K562 (cell line): ENCODE results near the gene ADAMTS2. TPM values are rescaled to one million over a fixed set of nuclear protein-coding genes. Genes with fewer than 3 reads are reported as not detected.

Source experiments
- ATAC-seq: fragments of 200-7000 bp; cut with Tn5 transposase; 3 replicates; pipeline ENCODE4 v1.9.1; 2020; ENCODE audit warnings: moderate library complexity
- BruUV-seq: library from RNA; stranded (reverse); fragments of 400-500 nt; replicated peaks from 2 replicates; lab custom pipeline; 2021; lab: Mats Ljungman, UMichigan
- CTCF ChIA-PET: fragments of 300-600 bp; formaldehyde crosslinking; extraction: SDS; loops from one replicate; lab custom pipeline; 2021; ENCODE audit warnings: low intra/inter-chr PET ratio; lab: Yijun Ruan, JAX
- POLR2A ChIA-PET: fragments of 300-600, 350-650 bp; sonication (Branson Sonifier 250); formaldehyde crosslinking; extraction: SDS; loops from one replicate; lab custom pipeline; 2021; ENCODE audit warnings: antibody characterized with exemption, inconsistent platforms; lab: Yijun Ruan, JAX
- DNase-seq, 4 experiments: peaks; one replicate each; pipeline versions ENCODE4 v3.0.0 to v3.0.0-alpha.2; 2011 to 2018; ENCODE audit warnings: low spot score in 3 of 4, mixed read lengths in 3 of 4; ENCODE audit errors: extremely low read depth in 1 of 4
- FAIRE-seq: peaks from 2 replicates; lab custom pipeline; 2011; peaks lifted over from hg19 to GRCh38; lab: Jason Lieb, UNC
- H2AFZ ChIP-seq: 2 replicates; pipeline ENCODE4 v1.6.0; 2011; ENCODE audit warnings: low read depth, low read length, control low read depth, inconsistent platforms
- H3K27ac ChIP-seq: fragments of 200-600 bp; 3 replicates; pipeline ENCODE4 v1.8.0; 2011; ENCODE audit warnings: low read depth, mild to moderate bottlenecking, control low read depth, inconsistent platforms, low read length, moderate library complexity, mixed read lengths; ENCODE audit errors: extremely low read depth
- H3K27me3 ChIP-seq, 2 experiments: fragments of 300-600 bp in 1 of 2; 2 replicates in 1 of 2; 3 replicates in 1 of 2; pipeline versions ENCODE4 v1.6.0 to v1.8.0; 2011; ENCODE audit warnings: inconsistent platforms in 2 of 2, low read length in 2 of 2, mild to moderate bottlenecking in 1 of 2, mixed read lengths in 1 of 2, moderate library complexity in 1 of 2; ENCODE audit not compliant: control insufficient read depth in 2 of 2, insufficient read depth in 2 of 2
- H3K36me3 ChIP-seq: fragments of 300-600 bp; 3 replicates; pipeline ENCODE4 v1.8.0; 2011; ENCODE audit warnings: mild to moderate bottlenecking, low read length, inconsistent platforms; ENCODE audit not compliant: control insufficient read depth, insufficient read depth
- H3K4me1 ChIP-seq, 2 experiments: fragments of 200-600 bp in 1 of 2; replicated peaks in 1 of 2; 2 replicates in 1 of 2; 3 replicates in 1 of 2; pipeline versions ENCODE4 v1.5.1 to v1.8.0; 2011; ENCODE audit warnings: inconsistent platforms in 2 of 2, low read length in 2 of 2, mild to moderate bottlenecking in 1 of 2, mixed read lengths in 1 of 2, moderate library complexity in 1 of 2; ENCODE audit not compliant: control insufficient read depth in 2 of 2, insufficient read depth in 2 of 2
- H3K4me2 ChIP-seq: 2 replicates; pipeline ENCODE4 v1.6.1; 2011; ENCODE audit warnings: low read length, control low read depth, inconsistent platforms, mixed read lengths; ENCODE audit not compliant: insufficient read depth
- H3K4me3 ChIP-seq: fragments of 200-600 bp; sonication (generic), shearing (Covaris generic); 2 replicates; pipeline ENCODE4 v1.5.1; 2016; ENCODE audit warnings: control low read depth, inconsistent platforms
- H3K79me2 ChIP-seq: fragments of 200-600 bp; 3 replicates; pipeline ENCODE4 v1.8.0; 2011; ENCODE audit warnings: low read length, inconsistent platforms; ENCODE audit not compliant: control insufficient read depth, insufficient read depth
- H3K9ac ChIP-seq, 2 experiments: 2 replicates each; pipeline versions ENCODE4 v1.6.0 to v1.6.1; 2011; ENCODE audit warnings: low read depth in 2 of 2, low read length in 2 of 2, control low read depth in 1 of 2, inconsistent platforms in 1 of 2, mild to moderate bottlenecking in 1 of 2, mixed read lengths in 1 of 2; ENCODE audit not compliant: insufficient read depth in 1 of 2
- H3K9me1 ChIP-seq: one replicate; pipeline ENCODE4 v1.6.0; 2011; ENCODE audit warnings: inconsistent platforms, mild to moderate bottlenecking, low read length, moderate library complexity; ENCODE audit not compliant: control insufficient read depth, insufficient read depth
- H3K9me3 ChIP-seq: replicated peaks from 2 replicates; pipeline ENCODE4 v1.5.1; 2011; ENCODE audit warnings: low read depth, low read length, inconsistent platforms; ENCODE audit not compliant: control insufficient read depth, insufficient read depth
- H4K20me1 ChIP-seq: replicated peaks from 2 replicates; pipeline ENCODE4 v1.6.1; 2011; ENCODE audit warnings: low read length, inconsistent platforms, mixed read lengths; ENCODE audit not compliant: control insufficient read depth, insufficient read depth
- ARID1B ChIP-seq: fragments of 450-650 bp; IDR thresholded peaks from 2 replicates; pipeline ENCODE4 v1.6.1; 2016; ENCODE audit warnings: antibody characterized with exemption, mild to moderate bottlenecking, inconsistent platforms
- FOXP4 ChIP-seq: sonication (generic); formaldehyde crosslinking; IDR thresholded peaks from 2 replicates; pipeline ENCODE4 v1.8.0; 2022; ENCODE audit warnings: mild to moderate bottlenecking, missing genetic modification reagents, borderline replicate concordance
- KLF1 ChIP-seq: fragments of 450-650 bp; IDR thresholded peaks from 2 replicates; pipeline ENCODE4 v1.6.1; 2016; ENCODE audit warnings: missing genetic modification characterization, missing compliant biosample characterization
- KLF10 ChIP-seq: fragments of 250-450 bp; sonication (Bioruptor Pico); IDR thresholded peaks from 2 replicates; pipeline ENCODE4 v1.6.1; 2021; ENCODE audit warnings: matching md5 sums
- MCM3 ChIP-seq: fragments of 450-650 bp; IDR thresholded peaks from 2 replicates; pipeline ENCODE4 v1.6.1; 2016
- RCOR1 ChIP-seq, 2 experiments: IDR thresholded peaks; 2 replicates each; pipeline ENCODE4 v1.6.1; 2012; ENCODE audit warnings: low read depth in 2 of 2, low read length in 2 of 2, borderline replicate concordance in 1 of 2, improper control_type of control experiment in 1 of 2
- RFX7 ChIP-seq: fragments of 250-450 bp; sonication (Bioruptor Pico); IDR thresholded peaks from 2 replicates; pipeline ENCODE4 v1.5.1; 2021; ENCODE audit warnings: mild to moderate bottlenecking
- SAFB ChIP-seq: fragments of 200-400 bp; formaldehyde crosslinking; IDR thresholded peaks from 2 replicates; pipeline ENCODE4 v1.6.1; 2017; ENCODE audit warnings: low read depth, low read length, borderline replicate concordance
- SPI1 ChIP-seq: IDR thresholded peaks from 2 replicates; pipeline ENCODE4 v1.6.1; 2011; ENCODE audit warnings: low read depth, low read length, control low read depth, borderline replicate concordance
- TCFL5 ChIP-seq: fragments of 250-450 bp; sonication (Bioruptor Pico); conservative IDR thresholded peaks from 2 replicates; pipeline ENCODE4 v1.6.1; 2021; ENCODE audit warnings: mild to moderate bottlenecking, moderate library complexity, matching md5 sums
- TEAD4 ChIP-seq, 2 experiments: sonication (generic) in 1 of 2; formaldehyde crosslinking in 1 of 2; IDR thresholded peaks; 2 replicates each; pipeline versions ENCODE4 v1.6.1 to v1.8.0; 2012 to 2022; ENCODE audit warnings: borderline replicate concordance in 1 of 2, inconsistent platforms in 1 of 2, low read length in 1 of 2, mild to moderate bottlenecking in 1 of 2, missing genetic modification reagents in 1 of 2
- USF2 ChIP-seq: sonication (generic); formaldehyde crosslinking; IDR thresholded peaks from 2 replicates; pipeline ENCODE4 v1.5.0; 2020; ENCODE audit warnings: missing genetic modification reagents
- ZFP91 ChIP-seq: sonication (generic); formaldehyde crosslinking; IDR thresholded peaks from 2 replicates; pipeline ENCODE4 v1.8.0; 2022; ENCODE audit warnings: mild to moderate bottlenecking, missing genetic modification reagents
- ZNF146 ChIP-seq: IDR thresholded peaks from one replicate; pipeline ENCODE4 v1.6.1; 2018; ENCODE audit warnings: missing compliant biosample characterization; ENCODE audit not compliant: unreplicated experiment
- ZNF586 ChIP-seq: fragments of 450-650 bp; formaldehyde crosslinking; conservative IDR thresholded peaks from 2 replicates; pipeline ENCODE4 v1.4.0; 2020; ENCODE audit warnings: mild to moderate bottlenecking, moderate library complexity
- ZNF644 ChIP-seq: fragments of 200-800 bp; sonication (Bioruptor generic); IDR thresholded peaks from 2 replicates; pipeline ENCODE4 v1.6.1; 2016; ENCODE audit warnings: low read depth, missing genetic modification characterization, missing compliant biosample characterization
- ZNF668 ChIP-seq: fragments of 250-450 bp; sonication (Bioruptor Pico); IDR thresholded peaks from 2 replicates; pipeline ENCODE4 v1.8.0; 2022; ENCODE audit warnings: mild to moderate bottlenecking, inconsistent platforms
- ZNF717 ChIP-seq: fragments of 250-450 bp; sonication (Bioruptor Pico); IDR thresholded peaks from 2 replicates; pipeline ENCODE4 v1.5.0; 2021
- ZNF830 ChIP-seq: fragments of 250-450 bp; sonication (Bioruptor Pico); IDR thresholded peaks from 2 replicates; pipeline ENCODE4 v1.5.0; 2021; ENCODE audit warnings: mild to moderate bottlenecking
- ZSCAN32 ChIP-seq: fragments of 450-650 bp; formaldehyde crosslinking; IDR thresholded peaks from 2 replicates; pipeline ENCODE4 v1.4.0; 2020; ENCODE audit warnings: mild to moderate bottlenecking, moderate library complexity
- WGBS: fragments of 100-300 bp; shearing (Covaris generic); methylation state at CpG from one replicate; pipeline ENCODE4 v1.1.6; 2016; ENCODE audit warnings: low coverage, mixed read lengths; ENCODE audit not compliant: insufficient coverage; ENCODE audit errors: missing lambda C conversion rate; 5-methylcytosine and 5-hydroxymethylcytosine counted together
- in situ Hi-C: fragments of 300-500 bp; cut with MboI; formaldehyde crosslinking; loops from 4 replicates; pipeline ENCODE4 v1.15.0; 2018; ENCODE audit warnings: inconsistent platforms, mixed read lengths
- intact Hi-C: fragments of 100-400 bp; cut with micrococcal nuclease; formaldehyde crosslinking; loops from 2 replicates; pipeline ENCODE4 v1.14.2; 2022
- polyA plus RNA-seq, 8 experiments: library from polyadenylated mRNA; depleted of rRNA in 4 of 8; stranded (reverse) in 5 of 8; unstranded in 3 of 8; fragments of >200 nt; fragmentation: Nextera tagmentation in 2 of 8; fragmentation: Illumina TruSeq in 1 of 8; extraction: Ambion mirVana in 2 of 8; extraction: Trizol in 1 of 8; gene quantifications; 2 replicates each; pipeline versions ENCODE4 v1.2.1 to v1.2.3, GENCODE V29; 2011 to 2014; ENCODE audit warnings: inconsistent platforms in 1 of 8, missing spikeins in 1 of 8
- total RNA-seq, 7 experiments: library from RNA; depleted of rRNA in 6 of 7; stranded (reverse); fragments of >200 nt in 6 of 7; fragmentation: Illumina TruSeq in 2 of 7; extraction: Trizol in 2 of 7; gene quantifications; 2 replicates each; pipeline versions ENCODE4 v1.2.1 to v1.2.3, GENCODE V29; 2011 to 2021; ENCODE audit warnings: low replicate concordance in 1 of 7

ADAMTS2 gene
- total and polyA plus RNA-seq, 9 of the 15 experiments (the other 6 are each of a cell fraction or from before 2014, with no cell fraction given): not detected

GRCh38 chr5:179227229-179227579 is 118.1 kb downstream of the ADAMTS2 start (continued):
- TF ChIP-seq ZFP91 (CRISPR knock-in tag) (no peak), RFX7 (CRISPR knock-in tag) (no peak), ZNF717 (CRISPR knock-in tag) (no peak), USF2 (CRISPR knock-in tag) (no peak), TEAD4 (IDR thresholded peaks at IDR 0.05; ENCODE audit: low read length) (no peak), TEAD4 (CRISPR knock-in tag; IDR thresholded peaks at IDR 0.05; ENCODE audit: borderline replicate concordance) (no peak), ARID1B (no peak), ZNF586 (no peak)
- TF ChIP-seq, all 486 proteins: peak for 0

- H3K27me3 ChIP-seq: peaks cover 18 to 81% of the 10 kb centered on the region in 2 experiments; a peak in 4 of 5 replicates
- no TSS peak for BruUV-seq
- H3K4me3 ChIP-seq: no peak overlapping the region
- H3K79me2 ChIP-seq: no peaks in the 10 kb centered on the region
- H3K4me2 ChIP-seq: no peak overlapping the region
- 0% methylated on average over 8 of the region's 8 CpGs for WGBS
- H3K9me3 ChIP-seq: no peaks in the 10 kb centered on the region
- H2AFZ ChIP-seq: no peak overlapping the region
- H3K4me1 ChIP-seq: no peaks in the 10 kb centered on the region
- DNase-seq (no peak), ATAC-seq (no peak), FAIRE-seq (no peak)
- ChIA-PET POLR2A (interaction anchor here (0.6 kb wide), 1 partner anchor 1145 kb away, joined by 3 read pairs; no protein-coding TSS in a partner anchor), CTCF (no interaction called here)
- H3K36me3 ChIP-seq: no peaks in the 10 kb centered on the region
- in situ Hi-C loops: no loop called here
- no peak overlapping the region for H3K27ac ChIP-seq
- H4K20me1 ChIP-seq: peaks cover 4% of the 10 kb centered on the region
- no peak overlapping the region for H3K9ac ChIP-seq
- intact Hi-C loops: no loop called here
- H3K9me1 ChIP-seq: no peaks in the 10 kb centered on the region
- no peak for TF ChIP-seq SPI1
- no peak for TF ChIP-seq RCOR1 (IDR thresholded peaks at IDR 0.05; ENCODE audit: borderline replicate concordance in 1 of 2, low read depth in 2 of 2, low read length in 2 of 2)
- no peak for TF ChIP-seq ZNF830 (CRISPR knock-in tag)
- no peak for TF ChIP-seq MCM3
- no peak for TF ChIP-seq KLF10 (CRISPR knock-in tag)
- TF ChIP-seq ZSCAN32 (CRISPR knock-in tag): no peak
- TF ChIP-seq ZNF668 (CRISPR knock-in tag): no peak
- TF ChIP-seq ZNF644 (tag): no peak
- no peak for TF ChIP-seq SAFB
- TF ChIP-seq ZNF146 (CRISPR knock-in tag): no peak
- no peak for TF ChIP-seq FOXP4 (CRISPR knock-in tag)
- no peak for TF ChIP-seq TCFL5 (CRISPR knock-in tag)
- no peak for TF ChIP-seq KLF1
These were observed 118.6 kb downstream of the ADAMTS2 start for GRCh38 chr5:179226696-179227095.
